GM12875 (cell line): ENCODE measurements around the gene TMEM234.

ENCODE experiments used
- H3K4me3 ChIP-seq: one replicate; pipeline ENCODE4 v1.5.1; 2011; ENCODE audit warnings: low read depth, low read length, control low read depth
- TF ChIP-seq, protein P1 (sequence below): IDR thresholded peaks from 2 replicates; pipeline ENCODE4 v1.5.1; 2011; ENCODE audit warnings: low read depth, mild to moderate bottlenecking, control low read depth, inconsistent platforms, low read length, moderate library complexity, borderline replicate concordance; ENCODE audit not compliant: insufficient read depth

The TMEM234 gene

DNA sequence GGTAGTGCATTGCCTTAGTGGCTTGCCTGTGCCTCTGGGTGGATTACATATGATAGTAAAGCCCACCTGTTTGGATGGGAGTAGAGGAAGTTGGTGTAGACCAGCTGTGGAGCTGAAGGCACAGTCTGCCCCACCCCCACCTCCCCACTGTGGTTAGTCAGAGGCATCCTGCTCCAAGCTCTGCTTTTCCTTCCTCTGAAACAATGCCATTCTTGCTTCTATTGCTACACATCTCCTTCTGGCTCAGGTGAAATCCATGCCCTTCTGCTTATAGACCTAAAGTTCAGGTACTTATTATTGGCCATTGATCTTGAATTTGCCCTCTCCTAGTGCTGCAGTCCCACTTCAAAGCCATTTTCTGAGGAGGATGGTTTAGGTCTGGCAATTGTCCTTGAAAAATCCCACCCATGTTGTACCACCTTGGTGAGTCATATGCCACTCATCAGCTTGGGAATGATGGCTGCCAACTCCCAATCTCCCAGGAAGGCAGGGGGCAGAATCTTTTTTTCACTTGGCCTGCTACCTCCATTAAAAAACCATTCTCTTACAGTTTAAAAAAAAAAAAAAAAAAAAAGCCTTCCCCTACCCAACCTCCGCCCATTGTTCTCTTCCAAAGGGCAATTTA is 49.4 kb downstream of the TMEM234 start:
- TF ChIP-seq, protein P1, sequence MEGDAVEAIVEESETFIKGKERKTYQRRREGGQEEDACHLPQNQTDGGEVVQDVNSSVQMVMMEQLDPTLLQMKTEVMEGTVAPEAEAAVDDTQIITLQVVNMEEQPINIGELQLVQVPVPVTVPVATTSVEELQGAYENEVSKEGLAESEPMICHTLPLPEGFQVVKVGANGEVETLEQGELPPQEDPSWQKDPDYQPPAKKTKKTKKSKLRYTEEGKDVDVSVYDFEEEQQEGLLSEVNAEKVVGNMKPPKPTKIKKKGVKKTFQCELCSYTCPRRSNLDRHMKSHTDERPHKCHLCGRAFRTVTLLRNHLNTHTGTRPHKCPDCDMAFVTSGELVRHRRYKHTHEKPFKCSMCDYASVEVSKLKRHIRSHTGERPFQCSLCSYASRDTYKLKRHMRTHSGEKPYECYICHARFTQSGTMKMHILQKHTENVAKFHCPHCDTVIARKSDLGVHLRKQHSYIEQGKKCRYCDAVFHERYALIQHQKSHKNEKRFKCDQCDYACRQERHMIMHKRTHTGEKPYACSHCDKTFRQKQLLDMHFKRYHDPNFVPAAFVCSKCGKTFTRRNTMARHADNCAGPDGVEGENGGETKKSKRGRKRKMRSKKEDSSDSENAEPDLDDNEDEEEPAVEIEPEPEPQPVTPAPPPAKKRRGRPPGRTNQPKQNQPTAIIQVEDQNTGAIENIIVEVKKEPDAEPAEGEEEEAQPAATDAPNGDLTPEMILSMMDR = no peak
- H3K4me3 ChIP-seq = no peak overlapping the region

DNA sequence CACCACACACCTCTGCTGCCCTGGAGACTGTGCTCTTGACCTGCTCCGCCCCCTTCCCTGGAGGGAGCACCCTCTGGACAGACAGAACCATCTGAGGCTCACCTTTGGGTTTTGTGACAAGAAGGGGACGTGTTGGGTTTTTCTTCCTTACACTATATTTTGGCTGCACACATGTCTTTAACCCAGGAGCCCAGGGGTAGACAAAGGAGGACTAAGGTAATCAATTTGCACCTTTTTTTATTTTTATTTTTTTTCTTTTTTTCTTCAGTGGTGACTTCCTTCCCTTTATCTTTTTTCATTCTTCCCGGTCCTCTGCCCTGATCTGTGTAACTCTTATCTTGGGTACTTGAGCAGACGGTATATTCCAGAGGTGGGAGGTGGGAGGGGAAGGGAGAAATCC is 51.2 kb downstream of the TMEM234 start:
- no peak overlapping the region for H3K4me3 ChIP-seq
- TF ChIP-seq, protein P1 = no peak
